Adipocyte (in vitro differentiated cells): Measurements from ENCODE around the gene CDH4.

ENCODE experiments used
- DNase-seq: peaks from one replicate; pipeline ENCODE4 v3.0.0-alpha.2; 2015; ENCODE audit warnings: low read depth
- H3K27me3 ChIP-seq: replicated peaks from 2 replicates; pipeline ENCODE4 v1.7.0; 2013; ENCODE audit warnings: mild to moderate bottlenecking, low read length, moderate library complexity; ENCODE audit not compliant: control insufficient read depth, insufficient read depth
- H3K36me3 ChIP-seq: 2 replicates; pipeline ENCODE4 v1.7.0; 2013; ENCODE audit warnings: low read length, mild to moderate bottlenecking, moderate library complexity; ENCODE audit not compliant: control insufficient read depth, insufficient read depth, severe bottlenecking
- H3K4me1 ChIP-seq: 2 replicates; pipeline ENCODE4 v1.7.0; 2013; ENCODE audit warnings: mild to moderate bottlenecking, low read length, moderate library complexity; ENCODE audit not compliant: control insufficient read depth, insufficient read depth
- H3K4me3 ChIP-seq: 2 replicates; pipeline ENCODE4 v1.7.0; 2013; ENCODE audit warnings: mild to moderate bottlenecking, low read length, moderate library complexity
- H3K9ac ChIP-seq: 2 replicates; pipeline ENCODE4 v1.7.0; 2013; ENCODE audit warnings: mild to moderate bottlenecking, low read length, moderate library complexity
- H3K9me3 ChIP-seq: 2 replicates; pipeline ENCODE4 v1.7.0; 2013; ENCODE audit warnings: mild to moderate bottlenecking, low read length, moderate library complexity; ENCODE audit not compliant: control insufficient read depth

CDH4 gene

DNA sequence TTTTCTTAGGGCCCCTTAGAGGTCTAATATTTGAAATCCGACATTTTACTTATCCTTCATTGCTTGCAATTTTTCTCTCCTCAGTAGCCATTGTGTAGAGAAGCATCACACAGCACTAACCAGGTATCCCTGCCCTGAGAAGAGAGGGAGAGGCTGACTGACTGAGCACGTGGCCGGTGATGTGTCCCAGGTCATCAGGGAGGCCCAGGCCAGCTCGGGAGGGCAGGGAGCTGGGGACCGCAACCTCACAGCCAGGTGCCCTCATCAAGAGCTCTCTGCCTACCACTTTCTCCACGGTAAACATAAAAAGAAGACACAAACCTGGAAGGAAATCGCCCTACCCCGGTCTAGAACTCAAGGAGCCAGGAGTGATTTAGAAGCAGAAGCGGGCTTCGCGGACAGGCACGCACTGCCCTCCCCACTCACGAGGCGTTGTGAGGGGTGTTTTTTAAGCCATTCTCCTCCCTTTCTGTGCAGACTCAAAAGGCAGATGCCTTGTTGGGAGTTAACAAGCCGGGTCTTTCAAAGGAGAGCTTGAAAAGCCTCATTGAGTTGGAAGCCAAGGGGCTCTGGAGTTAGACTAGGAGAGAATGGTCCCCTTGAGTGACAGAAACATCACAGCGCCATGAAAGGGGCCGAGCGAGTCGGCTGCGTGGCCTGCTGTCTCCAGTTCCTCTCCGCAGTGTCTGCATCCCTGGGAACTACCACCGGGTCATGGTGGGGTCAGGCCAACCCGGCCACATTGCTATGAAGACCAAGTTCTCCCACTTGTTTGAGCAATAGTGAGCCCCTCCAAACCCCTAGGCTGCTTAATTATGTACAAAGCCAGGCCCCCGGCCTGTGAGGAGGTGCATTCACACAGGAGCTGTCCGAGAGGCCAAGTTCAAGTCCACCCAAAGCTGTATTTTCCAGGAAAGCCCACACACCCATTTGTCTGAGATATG is 285.4 kb downstream of the CDH4 start:
- no peaks in the 10 kb centered on the region for H3K36me3 ChIP-seq
- no peaks in the 10 kb centered on the region for H3K4me1 ChIP-seq
- H3K27me3 ChIP-seq: peaks cover 14% of the 10 kb centered on the region
- no peak for DNase-seq
- no peaks in the 10 kb centered on the region for H3K9me3 ChIP-seq
- no peak overlapping the region for H3K9ac ChIP-seq
- H3K4me3 ChIP-seq: no peak overlapping the region

DNA sequence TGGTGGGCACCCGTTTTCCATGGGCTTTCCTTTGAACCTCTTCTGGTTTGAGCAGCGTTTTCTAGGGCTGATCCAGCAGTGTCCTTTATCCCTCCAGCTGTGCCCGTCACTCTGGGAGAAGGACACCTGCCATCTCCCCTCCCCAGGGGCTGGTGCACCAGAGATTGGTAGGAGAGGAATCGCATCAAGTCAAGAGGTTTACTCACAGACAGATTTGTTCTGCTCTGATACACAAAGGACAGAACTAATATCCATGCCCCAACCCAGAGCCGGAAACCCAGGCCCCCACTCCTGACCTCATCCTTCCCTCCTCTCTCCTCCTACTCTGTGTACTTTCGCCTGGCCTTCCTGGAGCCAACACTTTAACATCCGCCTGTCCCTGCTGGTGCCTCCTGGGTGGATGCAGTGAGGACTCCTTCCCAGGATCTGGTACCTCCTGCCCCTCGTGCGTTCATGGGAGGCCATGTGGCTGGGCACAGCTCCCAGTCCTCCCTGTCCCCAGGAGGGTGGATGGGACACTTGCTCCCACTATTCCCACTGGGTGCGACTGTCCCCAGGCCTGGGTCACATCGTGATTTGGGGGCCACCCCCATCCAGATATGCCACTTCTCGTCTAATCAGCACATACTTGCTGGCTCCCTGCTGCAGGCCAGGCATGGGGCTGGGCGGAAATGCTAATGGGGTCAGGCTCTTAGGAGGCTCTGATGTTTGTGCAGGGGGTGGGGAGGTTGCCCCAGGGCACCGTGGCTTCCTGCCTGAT is 286.3 kb downstream of the CDH4 start:
- H3K4me1 ChIP-seq: no peaks in the 10 kb centered on the region
- no peak for DNase-seq
- H3K4me3 ChIP-seq: no peak overlapping the region
- H3K27me3 ChIP-seq: peaks cover 10% of the 10 kb centered on the region
- no peak overlapping the region for H3K9ac ChIP-seq
- no peaks in the 10 kb centered on the region for H3K36me3 ChIP-seq
- H3K9me3 ChIP-seq: no peaks in the 10 kb centered on the region

DNA sequence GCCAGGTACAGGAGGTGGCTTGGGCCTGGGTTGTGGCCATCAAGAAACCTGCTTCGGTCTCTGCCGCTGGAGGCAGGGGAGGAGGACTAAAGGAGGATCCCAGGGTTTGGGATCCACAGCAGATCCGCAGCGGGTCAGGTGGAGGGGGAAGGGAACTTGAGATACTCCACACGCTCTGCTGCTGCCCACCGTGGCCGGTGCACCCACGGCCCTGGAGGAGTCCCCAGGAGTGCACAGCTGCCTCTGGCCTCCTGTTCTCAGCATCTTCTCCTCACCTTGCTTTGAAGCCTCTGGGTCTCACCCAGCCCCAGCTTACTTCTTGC is 286.8 kb downstream of the CDH4 start:
- Histone ChIP-seq H3K36me3 (no peaks in the 10 kb centered on the region), H3K4me3 (no peak overlapping the region), H3K9ac (no peak overlapping the region), H3K4me1 (no peaks in the 10 kb centered on the region), H3K9me3 (no peaks in the 10 kb centered on the region), H3K27me3 (peaks cover 10% of the 10 kb centered on the region)
- DNase-seq: no peak

DNA sequence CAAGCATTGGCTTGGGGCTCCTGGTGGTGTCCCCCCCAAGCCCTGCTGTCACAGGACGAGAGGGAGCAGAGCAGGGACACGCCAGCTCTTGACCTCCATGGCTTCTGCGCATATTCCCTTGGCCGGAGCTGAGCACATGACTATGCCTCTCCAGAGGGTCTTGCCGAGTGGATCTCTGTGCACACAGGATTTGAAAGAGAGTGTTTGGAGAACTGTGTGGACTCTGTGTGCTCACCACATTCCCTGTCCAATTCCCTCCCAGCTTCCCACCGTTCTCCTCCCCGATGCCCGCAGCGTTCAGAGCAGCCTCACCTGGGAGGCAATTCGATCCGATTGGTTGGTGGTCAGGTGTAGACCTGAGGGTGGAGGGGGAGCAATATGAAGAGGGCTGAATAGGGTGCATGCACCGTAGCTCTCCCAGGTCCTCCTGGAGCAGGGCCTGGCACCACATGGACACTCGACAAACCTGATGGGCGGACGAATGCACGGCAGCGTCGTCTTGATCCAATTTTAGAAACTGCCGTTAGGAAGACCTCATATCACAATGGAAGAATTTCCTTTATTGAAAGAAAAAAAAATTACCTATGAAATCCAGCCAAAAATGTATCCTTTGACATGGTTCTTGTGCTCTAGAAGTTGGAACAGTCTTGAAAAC is 287.8 kb downstream of the CDH4 start:
- DNase-seq: no peak
- no peak overlapping the region for H3K4me3 ChIP-seq
- no peak overlapping the region for H3K9ac ChIP-seq
- no peaks in the 10 kb centered on the region for H3K9me3 ChIP-seq
- H3K4me1 ChIP-seq: no peaks in the 10 kb centered on the region
- peaks cover 10% of the 10 kb centered on the region for H3K27me3 ChIP-seq
- H3K36me3 ChIP-seq: no peaks in the 10 kb centered on the region

DNA sequence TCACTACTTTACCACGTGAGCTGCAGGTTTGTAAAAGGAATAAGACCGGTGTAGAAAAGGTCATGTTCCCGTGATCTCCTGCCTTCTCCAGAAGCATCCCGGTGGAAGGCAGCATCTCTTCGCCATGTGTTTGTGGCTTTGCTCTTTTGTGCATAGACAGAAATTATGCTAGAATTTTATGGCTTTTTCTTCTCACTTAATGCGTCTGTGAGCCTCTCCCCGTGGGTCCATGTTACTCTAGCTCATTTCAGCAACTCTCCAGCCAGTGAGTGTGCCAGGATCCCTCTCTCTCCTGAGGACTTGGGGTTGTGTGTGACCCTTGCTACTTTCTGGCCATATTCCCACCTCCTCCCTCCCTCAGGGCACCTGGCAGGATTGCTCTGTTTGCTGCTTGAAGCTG is 289.5 kb downstream of the CDH4 start:
- Histone ChIP-seq H3K4me3 (no peak overlapping the region), H3K9me3 (no peaks in the 10 kb centered on the region), H3K36me3 (no peaks in the 10 kb centered on the region), H3K4me1 (no peaks in the 10 kb centered on the region), H3K27me3 (peaks cover 10% of the 10 kb centered on the region), H3K9ac (no peak overlapping the region)
- no peak for DNase-seq

- peaks cover 10% of the 10 kb centered on the region for H3K27me3 ChIP-seq
- no peaks in the 10 kb centered on the region for H3K9me3 ChIP-seq
- H3K36me3 ChIP-seq: no peaks in the 10 kb centered on the region
- H3K9ac ChIP-seq: no peak overlapping the region
- no peak overlapping the region for H3K4me3 ChIP-seq
- H3K4me1 ChIP-seq: no peaks in the 10 kb centered on the region
- no peak for DNase-seq
Measured at GRCh38 chr20:61543086-61543485, 291.0 kb downstream of the CDH4 start.

DNA sequence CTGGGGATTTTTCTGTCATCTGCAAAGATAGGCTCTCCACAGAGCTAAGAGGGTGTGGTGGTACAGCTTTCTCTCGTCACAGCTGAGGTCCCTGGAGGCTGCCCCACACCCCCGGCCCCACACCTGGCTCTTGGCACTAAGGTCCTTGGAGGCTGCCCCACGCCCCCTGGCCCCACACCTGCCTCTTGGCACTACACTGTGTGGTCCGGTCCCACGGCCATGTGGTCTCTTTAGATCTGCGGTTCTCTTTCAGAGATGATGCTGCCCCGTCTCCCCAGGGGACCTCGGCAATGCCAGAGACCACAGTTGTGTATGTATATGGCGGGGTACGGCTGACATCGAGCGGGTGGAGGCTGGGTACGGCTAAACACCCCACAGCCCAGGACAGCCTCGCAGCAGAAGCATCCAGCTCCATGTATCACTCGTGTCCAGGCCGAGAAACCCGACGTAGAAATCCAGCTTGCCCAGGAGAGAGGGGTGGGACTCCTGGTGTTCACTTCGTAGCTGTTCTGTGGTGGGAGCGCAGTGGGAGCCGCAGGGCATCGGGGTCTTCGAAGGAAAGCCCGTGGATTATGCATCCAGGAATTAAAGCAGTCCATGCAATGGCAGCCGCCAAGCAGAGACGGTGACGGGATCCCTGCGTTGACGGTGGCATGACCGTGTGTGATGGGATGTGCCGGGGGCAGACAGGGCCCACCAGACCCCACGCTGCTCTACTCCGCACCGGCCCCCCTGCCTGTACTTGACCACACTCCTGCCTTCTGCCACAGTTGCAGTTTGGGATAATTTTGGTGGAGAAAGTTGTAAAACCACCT is 292.1 kb downstream of the CDH4 start:
- no peak overlapping the region for H3K9ac ChIP-seq

DNA sequence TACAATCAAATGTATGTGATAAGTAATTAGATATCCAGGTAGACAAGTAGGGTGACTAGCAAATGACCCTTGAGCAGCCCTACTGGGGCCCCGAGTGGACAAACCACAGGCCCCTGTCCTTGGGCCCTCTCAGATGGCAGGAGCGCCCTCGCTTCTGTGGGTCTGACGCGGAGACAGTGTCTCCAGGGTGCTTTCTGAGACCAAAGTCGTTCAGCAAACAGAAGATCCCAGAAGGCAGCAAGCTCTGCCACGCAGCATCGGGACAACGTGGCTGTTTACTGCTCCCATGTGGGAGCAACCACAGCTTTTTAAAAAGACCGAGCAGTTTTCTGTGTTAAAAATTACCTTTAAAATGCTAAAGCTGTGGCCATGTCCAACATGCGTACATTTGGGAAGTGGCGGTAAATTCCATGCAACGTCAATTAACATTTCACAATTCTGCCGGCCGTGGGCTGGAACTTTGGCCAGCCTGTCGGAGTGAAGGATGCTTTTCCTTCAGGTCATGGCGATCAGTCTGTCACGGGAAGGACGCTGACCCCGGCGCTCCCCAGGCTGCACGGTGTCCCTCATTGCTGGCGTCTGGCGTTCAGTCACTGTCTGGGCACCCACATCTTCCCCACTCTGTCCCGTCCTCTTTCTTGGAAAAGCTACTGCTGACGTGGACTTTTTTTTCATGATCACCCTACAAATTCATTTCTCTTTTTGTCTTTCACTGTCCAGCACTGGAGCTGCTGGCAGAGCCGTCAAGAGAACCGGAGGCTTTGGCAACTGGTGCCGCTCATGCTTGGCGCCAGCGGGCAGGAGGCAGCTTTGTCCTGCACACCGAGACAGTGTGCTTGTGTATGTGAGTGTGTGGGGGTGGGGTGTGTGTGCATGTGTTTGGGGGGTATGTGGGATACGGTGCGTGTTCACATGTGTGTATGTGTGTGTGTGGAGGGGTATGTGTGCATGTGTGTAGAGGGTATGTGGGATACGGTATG is 293.1 kb downstream of the CDH4 start:
- H3K4me3 ChIP-seq: no peak overlapping the region
- no peaks in the 10 kb centered on the region for H3K4me1 ChIP-seq
- no peak for DNase-seq
- H3K9me3 ChIP-seq: no peaks in the 10 kb centered on the region
- H3K27me3 ChIP-seq: peaks cover 5% of the 10 kb centered on the region
- no peak overlapping the region for H3K9ac ChIP-seq
- H3K36me3 ChIP-seq: no peaks in the 10 kb centered on the region

More for the DNA sequence above, 292.1 kb downstream of the CDH4 start:
- Histone ChIP-seq H3K4me3 (no peak overlapping the region), H3K36me3 (no peaks in the 10 kb centered on the region), H3K27me3 (peaks cover 6% of the 10 kb centered on the region), H3K4me1 (no peaks in the 10 kb centered on the region), H3K9me3 (no peaks in the 10 kb centered on the region)
- no peak for DNase-seq

GRCh38 chr20:61546641-61547040 is 294.6 kb downstream of the CDH4 start:
- Histone ChIP-seq H3K9me3 (no peaks in the 10 kb centered on the region), H3K4me1 (no peaks in the 10 kb centered on the region), H3K36me3 (no peaks in the 10 kb centered on the region), H3K4me3 (no peak overlapping the region), H3K27me3 (no peaks in the 10 kb centered on the region), H3K9ac (no peak overlapping the region)
- DNase-seq: no peak

- H3K9ac ChIP-seq: no peak overlapping the region
- H3K27me3 ChIP-seq: no peaks in the 10 kb centered on the region
- H3K9me3 ChIP-seq: peaks cover 5% of the 10 kb centered on the region
- H3K36me3 ChIP-seq: no peaks in the 10 kb centered on the region
- no peak for DNase-seq
- H3K4me1 ChIP-seq: no peaks in the 10 kb centered on the region
- no peak overlapping the region for H3K4me3 ChIP-seq
Measured at GRCh38 chr20:61548069-61548468, 296.0 kb downstream of the CDH4 start.
